K562 (cell line): ENCODE measurements around the gene PTPRR. TPM values are rescaled to one million over a fixed set of nuclear protein-coding genes. Genes with fewer than 3 reads are reported as not detected.

Experiments used
- ATAC-seq: fragments of 200-7000 bp; cut with Tn5 transposase; 3 replicates; pipeline ENCODE4 v1.9.1; 2020; ENCODE audit warnings: moderate library complexity
- BruUV-seq: library from RNA; stranded (reverse); fragments of 400-500 nt; replicated peaks from 2 replicates; lab custom pipeline; 2021; lab: Mats Ljungman, UMichigan
- CTCF ChIA-PET: fragments of 300-600 bp; formaldehyde crosslinking; extraction: SDS; loops from one replicate; lab custom pipeline; 2021; ENCODE audit warnings: low intra/inter-chr PET ratio; lab: Yijun Ruan, JAX
- POLR2A ChIA-PET: fragments of 300-600, 350-650 bp; sonication (Branson Sonifier 250); formaldehyde crosslinking; extraction: SDS; loops from one replicate; lab custom pipeline; 2021; ENCODE audit warnings: antibody characterized with exemption, inconsistent platforms; lab: Yijun Ruan, JAX
- DNase-seq, 4 experiments: peaks; one replicate each; pipeline versions ENCODE4 v3.0.0 to v3.0.0-alpha.2; 2011 to 2018; ENCODE audit warnings: low spot score in 3 of 4, mixed read lengths in 3 of 4; ENCODE audit errors: extremely low read depth in 1 of 4
- FAIRE-seq: peaks from 2 replicates; lab custom pipeline; 2011; peaks lifted over from hg19 to GRCh38; lab: Jason Lieb, UNC
- H2AFZ ChIP-seq: 2 replicates; pipeline ENCODE4 v1.6.0; 2011; ENCODE audit warnings: low read depth, low read length, control low read depth, inconsistent platforms
- H3K27ac ChIP-seq: fragments of 200-600 bp; 3 replicates; pipeline ENCODE4 v1.8.0; 2011; ENCODE audit warnings: low read depth, mild to moderate bottlenecking, control low read depth, inconsistent platforms, low read length, moderate library complexity, mixed read lengths; ENCODE audit errors: extremely low read depth
- H3K27me3 ChIP-seq, 2 experiments: fragments of 300-600 bp in 1 of 2; 2 replicates in 1 of 2; 3 replicates in 1 of 2; pipeline versions ENCODE4 v1.6.0 to v1.8.0; 2011; ENCODE audit warnings: inconsistent platforms in 2 of 2, low read length in 2 of 2, mild to moderate bottlenecking in 1 of 2, mixed read lengths in 1 of 2, moderate library complexity in 1 of 2; ENCODE audit not compliant: control insufficient read depth in 2 of 2, insufficient read depth in 2 of 2
- H3K36me3 ChIP-seq: fragments of 300-600 bp; 3 replicates; pipeline ENCODE4 v1.8.0; 2011; ENCODE audit warnings: mild to moderate bottlenecking, low read length, inconsistent platforms; ENCODE audit not compliant: control insufficient read depth, insufficient read depth
- H3K4me1 ChIP-seq, 2 experiments: fragments of 200-600 bp in 1 of 2; replicated peaks in 1 of 2; 2 replicates in 1 of 2; 3 replicates in 1 of 2; pipeline versions ENCODE4 v1.5.1 to v1.8.0; 2011; ENCODE audit warnings: inconsistent platforms in 2 of 2, low read length in 2 of 2, mild to moderate bottlenecking in 1 of 2, mixed read lengths in 1 of 2, moderate library complexity in 1 of 2; ENCODE audit not compliant: control insufficient read depth in 2 of 2, insufficient read depth in 2 of 2
- H3K4me2 ChIP-seq: 2 replicates; pipeline ENCODE4 v1.6.1; 2011; ENCODE audit warnings: low read length, control low read depth, inconsistent platforms, mixed read lengths; ENCODE audit not compliant: insufficient read depth
- H3K4me3 ChIP-seq: fragments of 200-600 bp; sonication (generic), shearing (Covaris generic); 2 replicates; pipeline ENCODE4 v1.5.1; 2016; ENCODE audit warnings: control low read depth, inconsistent platforms
- H3K79me2 ChIP-seq: fragments of 200-600 bp; 3 replicates; pipeline ENCODE4 v1.8.0; 2011; ENCODE audit warnings: low read length, inconsistent platforms; ENCODE audit not compliant: control insufficient read depth, insufficient read depth
- H3K9ac ChIP-seq, 2 experiments: 2 replicates each; pipeline versions ENCODE4 v1.6.0 to v1.6.1; 2011; ENCODE audit warnings: low read depth in 2 of 2, low read length in 2 of 2, control low read depth in 1 of 2, inconsistent platforms in 1 of 2, mild to moderate bottlenecking in 1 of 2, mixed read lengths in 1 of 2; ENCODE audit not compliant: insufficient read depth in 1 of 2
- H3K9me1 ChIP-seq: one replicate; pipeline ENCODE4 v1.6.0; 2011; ENCODE audit warnings: inconsistent platforms, mild to moderate bottlenecking, low read length, moderate library complexity; ENCODE audit not compliant: control insufficient read depth, insufficient read depth
- H3K9me3 ChIP-seq: replicated peaks from 2 replicates; pipeline ENCODE4 v1.5.1; 2011; ENCODE audit warnings: low read depth, low read length, inconsistent platforms; ENCODE audit not compliant: control insufficient read depth, insufficient read depth
- H4K20me1 ChIP-seq: replicated peaks from 2 replicates; pipeline ENCODE4 v1.6.1; 2011; ENCODE audit warnings: low read length, inconsistent platforms, mixed read lengths; ENCODE audit not compliant: control insufficient read depth, insufficient read depth
- NUFIP1 ChIP-seq: fragments of 450-650 bp; IDR thresholded peaks from 2 replicates; pipeline ENCODE4 v1.6.1; 2018; ENCODE audit not compliant: partially characterized antibody
- RBM15 ChIP-seq: fragments of 200-400 bp; formaldehyde crosslinking; IDR thresholded peaks from 2 replicates; pipeline ENCODE4 v1.6.1; 2018; ENCODE audit warnings: mild to moderate bottlenecking, low read length, moderate library complexity; ENCODE audit not compliant: insufficient read depth
- ZNF197 ChIP-seq: fragments of 200-800 bp; sonication (Bioruptor generic); IDR thresholded peaks from 2 replicates; pipeline ENCODE4 v1.6.1; 2016; ENCODE audit warnings: low read depth, missing genetic modification characterization, missing compliant biosample characterization
- WGBS: fragments of 100-300 bp; shearing (Covaris generic); methylation state at CpG from one replicate; pipeline ENCODE4 v1.1.6; 2016; ENCODE audit warnings: low coverage, mixed read lengths; ENCODE audit not compliant: insufficient coverage; ENCODE audit errors: missing lambda C conversion rate; 5-methylcytosine and 5-hydroxymethylcytosine counted together
- in situ Hi-C: fragments of 300-500 bp; cut with MboI; formaldehyde crosslinking; loops from 4 replicates; pipeline ENCODE4 v1.15.0; 2018; ENCODE audit warnings: inconsistent platforms, mixed read lengths
- intact Hi-C: fragments of 100-400 bp; cut with micrococcal nuclease; formaldehyde crosslinking; loops from 2 replicates; pipeline ENCODE4 v1.14.2; 2022
- polyA plus RNA-seq, 8 experiments: library from polyadenylated mRNA; depleted of rRNA in 4 of 8; stranded (reverse) in 5 of 8; unstranded in 3 of 8; fragments of >200 nt; fragmentation: Nextera tagmentation in 2 of 8; fragmentation: Illumina TruSeq in 1 of 8; extraction: Ambion mirVana in 2 of 8; extraction: Trizol in 1 of 8; gene quantifications; 2 replicates each; pipeline versions ENCODE4 v1.2.1 to v1.2.3, GENCODE V29; 2011 to 2014; ENCODE audit warnings: inconsistent platforms in 1 of 8, missing spikeins in 1 of 8
- total RNA-seq, 7 experiments: library from RNA; depleted of rRNA in 6 of 7; stranded (reverse); fragments of >200 nt in 6 of 7; fragmentation: Illumina TruSeq in 2 of 7; extraction: Trizol in 2 of 7; gene quantifications; 2 replicates each; pipeline versions ENCODE4 v1.2.1 to v1.2.3, GENCODE V29; 2011 to 2021; ENCODE audit warnings: low replicate concordance in 1 of 7
- TF ChIP-seq, protein P1 (sequence below): conservative IDR thresholded peaks from 2 replicates; pipeline ENCODE4 v1.6.1; 2011; ENCODE audit warnings: low read depth, mild to moderate bottlenecking, low read length; ENCODE audit not compliant: control insufficient read depth

PTPRR gene
- total and polyA plus RNA-seq, 9 of the 15 experiments (the other 6 are each of a cell fraction or from before 2014, with no cell fraction given), result 6.6 to 41.7 (median 12.3) TPM

- Histone ChIP-seq H3K79me2 (no peaks in the 10 kb centered on the region), H3K4me2 (no peak overlapping the region), H3K27me3 (no peaks in the 10 kb centered on the region; a peak in 1 of 5 replicates), H3K9ac (no peak overlapping the region), H3K9me1 (no peaks in the 10 kb centered on the region), H4K20me1 (no peaks in the 10 kb centered on the region), H3K27ac (no peak overlapping the region), H3K4me3 (no peak overlapping the region), H3K9me3 (no peaks in the 10 kb centered on the region), H3K4me1 (no peaks in the 10 kb centered on the region; a peak in 2 of 5 replicates), H2AFZ (no peak overlapping the region), H3K36me3 (no peaks in the 10 kb centered on the region)
- FAIRE-seq (no peak), DNase-seq (no peak), ATAC-seq (no peak)
- 0% methylated on average over 1 of the region's 1 CpG for WGBS
- POLR2A ChIA-PET, result no interaction called here
- TF ChIP-seq, protein P1, sequence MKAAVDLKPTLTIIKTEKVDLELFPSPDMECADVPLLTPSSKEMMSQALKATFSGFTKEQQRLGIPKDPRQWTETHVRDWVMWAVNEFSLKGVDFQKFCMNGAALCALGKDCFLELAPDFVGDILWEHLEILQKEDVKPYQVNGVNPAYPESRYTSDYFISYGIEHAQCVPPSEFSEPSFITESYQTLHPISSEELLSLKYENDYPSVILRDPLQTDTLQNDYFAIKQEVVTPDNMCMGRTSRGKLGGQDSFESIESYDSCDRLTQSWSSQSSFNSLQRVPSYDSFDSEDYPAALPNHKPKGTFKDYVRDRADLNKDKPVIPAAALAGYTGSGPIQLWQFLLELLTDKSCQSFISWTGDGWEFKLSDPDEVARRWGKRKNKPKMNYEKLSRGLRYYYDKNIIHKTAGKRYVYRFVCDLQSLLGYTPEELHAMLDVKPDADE, result no peak
- TF ChIP-seq RBM15, result no peak
- no peak for TF ChIP-seq ZNF197 (CRISPR knock-in tag)
- no peak for TF ChIP-seq NUFIP1
- CTCF ChIA-PET, result interaction anchor here (0.5 kb wide), 1 partner anchor 203 kb away, joined by 3 read pairs; no protein-coding TSS in a partner anchor
- intact Hi-C loops, result no loop called here
- in situ Hi-C loops, result no loop called here
- BruUV-seq, result no TSS peak
Observed at GRCh38 chr12:70829070-70829469, 91.5 kb downstream of the PTPRR start.
